ENCODE results near the gene HHIP.

HHIP gene

GRCh38 chr4:144658015-144658567 is 12.1 kb downstream of the HHIP start:
- no peak for DNase-seq

- DNase-seq, result no peak
These were observed 12.9 kb downstream of the HHIP start for GRCh38 chr4:144658903-144659302.

GRCh38 chr4:144659447-144659846 is 13.5 kb downstream of the HHIP start:
- DNase-seq, result no peak

GRCh38 chr4:144663834-144664475 is 18.0 kb downstream of the HHIP start:
- DNase-seq, result no peak

GRCh38 chr4:144666539-144667175 is 20.7 kb downstream of the HHIP start:
- DNase-seq, result no peak

GRCh38 chr4:144667500-144667899 is 21.5 kb downstream of the HHIP start:
- no peak for DNase-seq

- DNase-seq, result no peak
These were observed 24.8 kb downstream of the HHIP start for GRCh38 chr4:144670776-144671175.

GRCh38 chr4:144674711-144675110 is 28.8 kb downstream of the HHIP start:
- no peak for DNase-seq

GRCh38 chr4:144681806-144682205 is 35.9 kb downstream of the HHIP start:
- DNase-seq, result no peak

GRCh38 chr4:144683516-144683915 is 37.6 kb downstream of the HHIP start:
- DNase-seq, result no peak

GRCh38 chr4:144685911-144686310 is 40.0 kb downstream of the HHIP start:
- DNase-seq, result no peak

- no peak for DNase-seq
These were observed 41.0 kb downstream of the HHIP start for GRCh38 chr4:144686921-144687320.

GRCh38 chr4:144687466-144687865 is 41.5 kb downstream of the HHIP start:
- DNase-seq, result no peak

- no peak for DNase-seq
These were observed 42.1 kb downstream of the HHIP start for GRCh38 chr4:144688035-144688569.

GRCh38 chr4:144689125-144689524 is 43.2 kb downstream of the HHIP start:
- no peak for DNase-seq

GRCh38 chr4:144695721-144696120 is 49.8 kb downstream of the HHIP start:
- no peak for DNase-seq

- no peak for DNase-seq
These were observed 50.4 kb downstream of the HHIP start for GRCh38 chr4:144696376-144696775.

- no peak for DNase-seq
These were observed 53.6 kb downstream of the HHIP start for GRCh38 chr4:144699565-144699964.

- no peak for DNase-seq
These were observed 55.8 kb downstream of the HHIP start for GRCh38 chr4:144701683-144702233.

- no peak for DNase-seq
These were observed 57.5 kb downstream of the HHIP start for GRCh38 chr4:144703494-144703893.

- no peak for DNase-seq
These were observed 59.9 kb downstream of the HHIP start for GRCh38 chr4:144705601-144706590.

- no peak for DNase-seq
These were observed 63.2 kb downstream of the HHIP start for GRCh38 chr4:144709159-144709558.

Data from activated effector memory CD4-positive, alpha-beta T cell treated with anti-CD3 and anti-CD28 coated beads, Interleukin-2, amount 50 U/mL, for 16 hours (primary cell).